ENCODE data around the gene PROK1.
A peak's percentile ranks its signal among the peaks of the same experiment; 100 is the strongest.

Gene PROK1

GRCh38 chr1:110501488-110502132 is 50.7 kb downstream of the PROK1 start:
- H2BK5ac ChIP-seq (ENCODE audit: low read length): no peak overlapping the region
- H3K9ac ChIP-seq (ENCODE audit: low read depth, low read length, poor library complexity): no peak overlapping the region
- H3K4me2 ChIP-seq (ENCODE audit: insufficient read depth, low read length, poor library complexity, severe bottlenecking): no peak overlapping the region
- no peak overlapping the region for H3K18ac ChIP-seq (ENCODE audit: low read length)
- H2BK12ac ChIP-seq (ENCODE audit: low read length): no peak overlapping the region
- no peak overlapping the region for H2AK5ac ChIP-seq (ENCODE audit: low read depth, low read length)
- H3K14ac ChIP-seq (ENCODE audit: low read length): no peak overlapping the region
- H2AFZ ChIP-seq (ENCODE audit: low read length): no peak overlapping the region
- H3K36me3 ChIP-seq (replicated peaks in 1 of 2; ENCODE audit: control insufficient read depth in 2 of 2, insufficient read depth in 2 of 2, low read length in 2 of 2): no peaks in the 10 kb centered on the region
- DNase-seq (ENCODE audit: low spot score): no peak
- H4K8ac ChIP-seq (ENCODE audit: low read depth, low read length): no peak overlapping the region
- no peak overlapping the region for H3K23ac ChIP-seq (ENCODE audit: low read depth, low read length, poor library complexity)
- no peak overlapping the region for H4K91ac ChIP-seq (ENCODE audit: low read depth, low read length, poor library complexity)
- H3K4ac ChIP-seq (ENCODE audit: low read length): no peak overlapping the region
- H2BK120ac ChIP-seq (ENCODE audit: low read depth, low read length): no peak overlapping the region
- peaks cover 0 to 3% (median 0%) of the 10 kb centered on the region in 3 experiments for H3K27me3 ChIP-seq (ENCODE audit: control insufficient read depth in 3 of 3, insufficient read depth in 3 of 3, low read depth in 1 of 3, low read length in 3 of 3)
- no peak overlapping the region for H3K4me3 ChIP-seq (ENCODE audit: low read length in 2 of 2)
- H3K4me1 ChIP-seq (ENCODE audit: control insufficient read depth in 2 of 2, insufficient read depth in 1 of 2, low read depth in 1 of 2, low read length in 2 of 2): peaks cover 0 to 5% of the 10 kb centered on the region in 2 donors
- WGBS, 2 donors (ENCODE audit: extremely low coverage in 2 of 2, insufficient read length in 2 of 2, insufficient replicate concordance in 1 of 2): no CpG with 5 or more reads among the region's 6 CpGs
- no peak overlapping the region for H3K27ac ChIP-seq (replicated peaks; ENCODE audit: low read length)
- no peaks in the 10 kb centered on the region for H3K79me1 ChIP-seq (ENCODE audit: low read depth, low read length)
- H2BK15ac ChIP-seq (ENCODE audit: low read length): no peak overlapping the region
- H3K9me3 ChIP-seq (replicated peaks in 1 of 2; ENCODE audit: control insufficient read depth in 2 of 2, insufficient read depth in 1 of 2, low read depth in 1 of 2, low read length in 2 of 2): no peaks in the 10 kb centered on the region

GRCh38 chr1:110502402-110503151 is 51.6 kb downstream of the PROK1 start:
- Histone ChIP-seq H2AFZ (ENCODE audit: low read length) (no peak overlapping the region), H3K23ac (ENCODE audit: low read depth, low read length, poor library complexity) (no peak overlapping the region), H3K79me1 (ENCODE audit: low read depth, low read length) (no peaks in the 10 kb centered on the region), H2BK120ac (ENCODE audit: low read depth, low read length) (no peak overlapping the region), H2BK15ac (ENCODE audit: low read length) (no peak overlapping the region), H2BK5ac (ENCODE audit: low read length) (no peak overlapping the region), H3K4ac (ENCODE audit: low read length) (no peak overlapping the region), H3K9ac (ENCODE audit: low read depth, low read length, poor library complexity) (no peak overlapping the region), H3K18ac (ENCODE audit: low read length) (no peak overlapping the region), H4K91ac (ENCODE audit: low read depth, low read length, poor library complexity) (no peak overlapping the region), H3K4me1 (ENCODE audit: control insufficient read depth in 2 of 2, insufficient read depth in 1 of 2, low read depth in 1 of 2, low read length in 2 of 2) (peaks cover 0 to 5% of the 10 kb centered on the region in 2 donors), H4K8ac (ENCODE audit: low read depth, low read length) (no peak overlapping the region), H3K4me2 (ENCODE audit: insufficient read depth, low read length, poor library complexity, severe bottlenecking) (no peak overlapping the region), H3K4me3 (ENCODE audit: low read length in 2 of 2) (no peak overlapping the region), H3K27me3 (ENCODE audit: control insufficient read depth in 3 of 3, insufficient read depth in 3 of 3, low read depth in 1 of 3, low read length in 3 of 3) (peaks cover 0 to 3% (median 0%) of the 10 kb centered on the region in 3 experiments), H3K9me3 (replicated peaks in 1 of 2; ENCODE audit: control insufficient read depth in 2 of 2, insufficient read depth in 1 of 2, low read depth in 1 of 2, low read length in 2 of 2) (no peaks in the 10 kb centered on the region), H3K27ac (replicated peaks; ENCODE audit: low read length) (no peak overlapping the region), H2AK5ac (ENCODE audit: low read depth, low read length) (no peak overlapping the region), H3K36me3 (replicated peaks in 1 of 2; ENCODE audit: control insufficient read depth in 2 of 2, insufficient read depth in 2 of 2, low read length in 2 of 2) (no peaks in the 10 kb centered on the region), H3K14ac (ENCODE audit: low read length) (no peak overlapping the region), H2BK12ac (ENCODE audit: low read length) (no peak overlapping the region)
- no peak for DNase-seq (ENCODE audit: low spot score)
- no CpG with 5 or more reads among the region's 8 CpGs for WGBS, 2 donors (ENCODE audit: extremely low coverage in 2 of 2, insufficient read length in 2 of 2, insufficient replicate concordance in 1 of 2)

- no CpG with 5 or more reads among the region's 5 CpGs for WGBS, 2 donors (ENCODE audit: extremely low coverage in 2 of 2, insufficient read length in 2 of 2, insufficient replicate concordance in 1 of 2)
- H4K8ac ChIP-seq (ENCODE audit: low read depth, low read length): no peak overlapping the region
Observed at GRCh38 chr1:110503471-110503870, 52.5 kb downstream of the PROK1 start.

GRCh38 chr1:110504226-110504625 is 53.3 kb downstream of the PROK1 start:
- Histone ChIP-seq H3K9ac (ENCODE audit: low read depth, low read length, poor library complexity) (no peak overlapping the region), H2AFZ (ENCODE audit: low read length) (no peak overlapping the region), H3K79me1 (ENCODE audit: low read depth, low read length) (no peaks in the 10 kb centered on the region), H3K14ac (ENCODE audit: low read length) (no peak overlapping the region), H4K91ac (ENCODE audit: low read depth, low read length, poor library complexity) (no peak overlapping the region), H3K4me2 (ENCODE audit: insufficient read depth, low read length, poor library complexity, severe bottlenecking) (no peak overlapping the region), H3K4me1 (ENCODE audit: control insufficient read depth in 2 of 2, insufficient read depth in 1 of 2, low read depth in 1 of 2, low read length in 2 of 2) (peaks cover 0 to 14% of the 10 kb centered on the region in 2 donors), H2BK12ac (ENCODE audit: low read length) (no peak overlapping the region), H2BK120ac (ENCODE audit: low read depth, low read length) (no peak overlapping the region), H3K4ac (ENCODE audit: low read length) (no peak overlapping the region), H3K23ac (ENCODE audit: low read depth, low read length, poor library complexity) (no peak overlapping the region), H2BK5ac (ENCODE audit: low read length) (no peak overlapping the region), H3K4me3 (ENCODE audit: low read length in 2 of 2) (no peak overlapping the region), H4K8ac (ENCODE audit: low read depth, low read length) (no peak overlapping the region), H2BK15ac (ENCODE audit: low read length) (no peak overlapping the region), H3K9me3 (replicated peaks in 1 of 2; ENCODE audit: control insufficient read depth in 2 of 2, insufficient read depth in 1 of 2, low read depth in 1 of 2, low read length in 2 of 2) (no peaks in the 10 kb centered on the region), H3K27me3 (ENCODE audit: control insufficient read depth in 3 of 3, insufficient read depth in 3 of 3, low read depth in 1 of 3, low read length in 3 of 3) (no peaks in the 10 kb centered on the region), H3K18ac (ENCODE audit: low read length) (no peak overlapping the region), H2AK5ac (ENCODE audit: low read depth, low read length) (no peak overlapping the region), H3K36me3 (replicated peaks in 1 of 2; ENCODE audit: control insufficient read depth in 2 of 2, insufficient read depth in 2 of 2, low read length in 2 of 2) (no peaks in the 10 kb centered on the region), H3K27ac (replicated peaks; ENCODE audit: low read length) (no peak overlapping the region)
- WGBS, 2 donors (ENCODE audit: extremely low coverage in 2 of 2, insufficient read length in 2 of 2, insufficient replicate concordance in 1 of 2): no CpG with 5 or more reads among the region's 7 CpGs
- DNase-seq (ENCODE audit: low spot score): no peak

More at GRCh38 chr1:110503471-110503870, 52.5 kb downstream of the PROK1 start:
- H2BK120ac ChIP-seq (ENCODE audit: low read depth, low read length): no peak overlapping the region
- H2BK5ac ChIP-seq (ENCODE audit: low read length): no peak overlapping the region
- no peak overlapping the region for H2AFZ ChIP-seq (ENCODE audit: low read length)
- H3K18ac ChIP-seq (ENCODE audit: low read length): no peak overlapping the region
- no peak overlapping the region for H3K9ac ChIP-seq (ENCODE audit: low read depth, low read length, poor library complexity)
- H3K36me3 ChIP-seq (replicated peaks in 1 of 2; ENCODE audit: control insufficient read depth in 2 of 2, insufficient read depth in 2 of 2, low read length in 2 of 2): no peaks in the 10 kb centered on the region
- H3K23ac ChIP-seq (ENCODE audit: low read depth, low read length, poor library complexity): no peak overlapping the region
- H3K27ac ChIP-seq (replicated peaks; ENCODE audit: low read length): no peak overlapping the region
- peak overlapping the region in 1 of 2 donors; percentile 57 for H3K4me3 ChIP-seq (ENCODE audit: low read length in 2 of 2)
- no peak for DNase-seq (ENCODE audit: low spot score)
- H3K4me2 ChIP-seq (ENCODE audit: insufficient read depth, low read length, poor library complexity, severe bottlenecking): no peak overlapping the region
- no peaks in the 10 kb centered on the region for H3K9me3 ChIP-seq (replicated peaks in 1 of 2; ENCODE audit: control insufficient read depth in 2 of 2, insufficient read depth in 1 of 2, low read depth in 1 of 2, low read length in 2 of 2)
- no peak overlapping the region for H3K14ac ChIP-seq (ENCODE audit: low read length)
- H3K27me3 ChIP-seq (ENCODE audit: control insufficient read depth in 3 of 3, insufficient read depth in 3 of 3, low read depth in 1 of 3, low read length in 3 of 3): peaks cover 0 to 3% (median 0%) of the 10 kb centered on the region in 3 experiments
- no peaks in the 10 kb centered on the region for H3K79me1 ChIP-seq (ENCODE audit: low read depth, low read length)
- H2BK12ac ChIP-seq (ENCODE audit: low read length): no peak overlapping the region
- no peak overlapping the region for H2BK15ac ChIP-seq (ENCODE audit: low read length)
- peaks cover 0 to 13% of the 10 kb centered on the region in 2 donors for H3K4me1 ChIP-seq (ENCODE audit: control insufficient read depth in 2 of 2, insufficient read depth in 1 of 2, low read depth in 1 of 2, low read length in 2 of 2)
- H3K4ac ChIP-seq (ENCODE audit: low read length): no peak overlapping the region
- no peak overlapping the region for H4K91ac ChIP-seq (ENCODE audit: low read depth, low read length, poor library complexity)
- no peak overlapping the region for H2AK5ac ChIP-seq (ENCODE audit: low read depth, low read length)

All from neuronal stem cell (in vitro differentiated cells).